ENCODE results near the gene CASP2.

The CASP2 gene

GRCh38 chr7:143243614-143244013 lies 44.5 kb upstream of the CASP2 start:
- Histone ChIP-seq H3K4me3 (replicated peaks; ENCODE audit: low read depth, low read length) (no peak overlapping the region), H3K27me3 (replicated peaks; ENCODE audit: control insufficient read depth, insufficient read depth, low read length) (no peaks in the 10 kb centered on the region; the same call in 1 of the 2 replicates), H3K36me3 (ENCODE audit: control insufficient read depth, insufficient read depth, low read length) (no peaks in the 10 kb centered on the region)
- DNase-seq (ENCODE audit: extremely low read depth, insufficient read length): no peak
- no peak for TF ChIP-seq CTCF (IDR thresholded peaks at IDR 0.05; ENCODE audit: insufficient read depth, low read length, poor library complexity, severe bottlenecking)

- Histone ChIP-seq H3K4me3 (replicated peaks; ENCODE audit: low read depth, low read length) (no peak overlapping the region), H3K27me3 (replicated peaks; ENCODE audit: control insufficient read depth, insufficient read depth, low read length) (no peaks in the 10 kb centered on the region; the same call in 1 of the 2 replicates), H3K36me3 (ENCODE audit: control insufficient read depth, insufficient read depth, low read length) (no peaks in the 10 kb centered on the region)
- no peak for TF ChIP-seq CTCF (IDR thresholded peaks at IDR 0.05; ENCODE audit: insufficient read depth, low read length, poor library complexity, severe bottlenecking)
- DNase-seq (ENCODE audit: extremely low read depth, insufficient read length): no peak
Observed at GRCh38 chr7:143244321-143244720, 43.8 kb upstream of the CASP2 start.

- no peaks in the 10 kb centered on the region; the same call in 1 of the 2 replicates for H3K27me3 ChIP-seq (replicated peaks; ENCODE audit: control insufficient read depth, insufficient read depth, low read length)
- DNase-seq (ENCODE audit: extremely low read depth, insufficient read length): no peak
- no peak for TF ChIP-seq CTCF (IDR thresholded peaks at IDR 0.05; ENCODE audit: insufficient read depth, low read length, poor library complexity, severe bottlenecking)
Observed at GRCh38 chr7:143245123-143245522, 43.0 kb upstream of the CASP2 start.

GRCh38 chr7:143247372-143247771 lies 40.8 kb upstream of the CASP2 start:
- Histone ChIP-seq H3K27me3 (replicated peaks; ENCODE audit: control insufficient read depth, insufficient read depth, low read length) (no peaks in the 10 kb centered on the region; the same call in 1 of the 2 replicates), H3K4me3 (replicated peaks; ENCODE audit: low read depth, low read length) (no peak overlapping the region), H3K36me3 (ENCODE audit: control insufficient read depth, insufficient read depth, low read length) (no peaks in the 10 kb centered on the region)
- DNase-seq (ENCODE audit: extremely low read depth, insufficient read length): no peak
- TF ChIP-seq CTCF (IDR thresholded peaks at IDR 0.05; ENCODE audit: insufficient read depth, low read length, poor library complexity, severe bottlenecking): no peak

More at GRCh38 chr7:143245123-143245522, 43.0 kb upstream of the CASP2 start:
- Histone ChIP-seq H3K4me3 (replicated peaks; ENCODE audit: low read depth, low read length) (no peak overlapping the region), H3K36me3 (ENCODE audit: control insufficient read depth, insufficient read depth, low read length) (no peaks in the 10 kb centered on the region)

- no peak for DNase-seq (ENCODE audit: extremely low read depth, insufficient read length)
- Histone ChIP-seq H3K27me3 (replicated peaks; ENCODE audit: control insufficient read depth, insufficient read depth, low read length) (no peaks in the 10 kb centered on the region; the same call in 1 of the 2 replicates), H3K36me3 (ENCODE audit: control insufficient read depth, insufficient read depth, low read length) (no peaks in the 10 kb centered on the region), H3K4me3 (replicated peaks; ENCODE audit: low read depth, low read length) (no peak overlapping the region)
- no peak for TF ChIP-seq CTCF (IDR thresholded peaks at IDR 0.05; ENCODE audit: insufficient read depth, low read length, poor library complexity, severe bottlenecking)
Observed at GRCh38 chr7:143248761-143249354, 39.3 kb upstream of the CASP2 start.

GRCh38 chr7:143250199-143250598 lies 38.0 kb upstream of the CASP2 start:
- no peak for TF ChIP-seq CTCF (IDR thresholded peaks at IDR 0.05; ENCODE audit: insufficient read depth, low read length, poor library complexity, severe bottlenecking)
- no peak for DNase-seq (ENCODE audit: extremely low read depth, insufficient read length)
- H3K4me3 ChIP-seq (replicated peaks; ENCODE audit: low read depth, low read length): no peak overlapping the region
- no peaks in the 10 kb centered on the region for H3K36me3 ChIP-seq (ENCODE audit: control insufficient read depth, insufficient read depth, low read length)
- no peaks in the 10 kb centered on the region; the same call in 1 of the 2 replicates for H3K27me3 ChIP-seq (replicated peaks; ENCODE audit: control insufficient read depth, insufficient read depth, low read length)

Data from GM06990 (cell line).